Endodermal cell (in vitro differentiated cells): ENCODE measurements around the gene MYO7B. TPM values are rescaled to one million over a fixed set of nuclear protein-coding genes. Genes with fewer than 3 reads are reported as not detected.

ENCODE experiments used
- DNase-seq: peaks from one replicate; pipeline ENCODE4 v3.0.0-alpha.2; 2017
- H3K27ac ChIP-seq: 2 replicates; pipeline ENCODE4 v1.5.1; 2013; ENCODE audit warnings: mild to moderate bottlenecking, low read depth, low read length, moderate library complexity
- H3K27me3 ChIP-seq: 2 replicates; pipeline ENCODE4 v1.6.1; 2013; ENCODE audit warnings: mild to moderate bottlenecking, low read length, moderate library complexity; ENCODE audit not compliant: insufficient read depth, control insufficient read depth, poor library complexity, severe bottlenecking
- H3K36me3 ChIP-seq: 2 replicates; pipeline ENCODE4 v1.7.0; 2013; ENCODE audit warnings: mild to moderate bottlenecking, low read length, moderate library complexity; ENCODE audit not compliant: control insufficient read depth, insufficient read depth
- H3K4me1 ChIP-seq: one replicate; pipeline ENCODE4 v1.7.0; 2013; ENCODE audit warnings: low read length; ENCODE audit not compliant: control insufficient read depth, insufficient read depth
- H3K4me3 ChIP-seq: 2 replicates; pipeline ENCODE4 v1.5.1; 2013; ENCODE audit warnings: mild to moderate bottlenecking, low read length, moderate library complexity
- H3K9ac ChIP-seq: 2 replicates; pipeline ENCODE4 v1.6.1; 2013; ENCODE audit warnings: mild to moderate bottlenecking, low read length, moderate library complexity; ENCODE audit not compliant: poor library complexity, severe bottlenecking; ENCODE audit errors: extremely low read depth
- H3K9me3 ChIP-seq: 2 replicates; pipeline ENCODE4 v1.6.1; 2013; ENCODE audit warnings: mild to moderate bottlenecking, low read length, moderate library complexity; ENCODE audit not compliant: control insufficient read depth
- H3K27ac Mint-ChIP-seq: 2 replicates; pipeline ENCODE4 v1.8.0; 2020; ENCODE audit warnings: mixed read lengths
- H3K27me3 Mint-ChIP-seq: 2 replicates; pipeline ENCODE4 v1.8.0; 2021; ENCODE audit warnings: mild to moderate bottlenecking, mixed read lengths; ENCODE audit not compliant: insufficient read depth
- H3K36me3 Mint-ChIP-seq: 2 replicates; pipeline ENCODE4 v1.8.0; 2020; ENCODE audit warnings: low read depth, mixed read lengths
- H3K4me1 Mint-ChIP-seq: 2 replicates; pipeline ENCODE4 v1.8.0; 2020; ENCODE audit warnings: mixed read lengths
- H3K4me3 Mint-ChIP-seq: 2 replicates; pipeline ENCODE4 v1.8.0; 2020; ENCODE audit warnings: mild to moderate bottlenecking, moderate library complexity, mixed read lengths
- H3K9me3 Mint-ChIP-seq: 2 replicates; pipeline ENCODE4 v1.8.0; 2020; ENCODE audit warnings: mild to moderate bottlenecking, mixed read lengths
- WGBS, 2 experiments: methylation state at CpG; one replicate each; pipeline versions ENCODE4 v1.1.5 to v1.1.7; 2013; ENCODE audit warnings: missing lambda C conversion rate in 2 of 2, mixed read lengths in 1 of 2; ENCODE audit not compliant: insufficient coverage in 1 of 2, insufficient read length in 1 of 2; 5-methylcytosine and 5-hydroxymethylcytosine counted together
- total RNA-seq, 2 donors: library from RNA; stranded (reverse); fragmentation: NEBNext Ultra II Directional in 1 of 2; extraction: Animal tissue kit (Norgen Biotek cat#: 25700) in 1 of 2; gene quantifications; 2 replicates in 1 of 2; 3 replicates in 1 of 2; pipeline ENCODE4 v1.2.1, GENCODE V29; 2021
- TF ChIP-seq, protein P1 (sequence below): fragments of 200-600 bp; sonication (generic); conservative IDR thresholded peaks from 2 replicates; pipeline ENCODE4 v1.5.0; 2021; ENCODE audit warnings: antibody characterized with exemption, mild to moderate bottlenecking

Gene MYO7B
- total RNA-seq, 2 donors from 2014 or later = 0.11 TPM; not detected in 1

DNA sequence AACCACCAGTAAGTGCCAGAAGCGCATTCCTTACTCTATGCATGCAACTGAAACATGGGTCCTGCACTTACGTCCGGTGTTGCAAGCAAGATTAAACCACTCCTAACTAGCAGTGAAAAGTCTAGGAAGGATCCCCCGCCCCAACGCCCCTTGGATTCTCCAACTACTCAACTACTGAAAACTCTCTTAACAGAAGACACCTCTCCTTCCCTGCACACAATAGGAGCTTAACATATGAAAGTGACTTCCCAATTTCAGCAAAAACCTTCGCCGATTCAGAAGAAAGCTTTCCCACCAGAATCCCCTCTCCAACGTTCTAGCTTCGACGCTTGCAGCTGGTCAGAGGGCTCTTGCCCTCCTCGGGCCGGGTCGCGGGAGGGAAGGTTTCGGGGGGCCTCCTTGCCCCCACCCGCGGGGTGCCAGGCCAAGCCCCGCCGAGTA is 9.8 kb upstream of the MYO7B start:
- H3K27ac ChIP-seq = peak overlapping the region; percentile 95
- peak overlapping the region; percentile 99 for H3K9ac ChIP-seq
- TF ChIP-seq, protein P1, sequence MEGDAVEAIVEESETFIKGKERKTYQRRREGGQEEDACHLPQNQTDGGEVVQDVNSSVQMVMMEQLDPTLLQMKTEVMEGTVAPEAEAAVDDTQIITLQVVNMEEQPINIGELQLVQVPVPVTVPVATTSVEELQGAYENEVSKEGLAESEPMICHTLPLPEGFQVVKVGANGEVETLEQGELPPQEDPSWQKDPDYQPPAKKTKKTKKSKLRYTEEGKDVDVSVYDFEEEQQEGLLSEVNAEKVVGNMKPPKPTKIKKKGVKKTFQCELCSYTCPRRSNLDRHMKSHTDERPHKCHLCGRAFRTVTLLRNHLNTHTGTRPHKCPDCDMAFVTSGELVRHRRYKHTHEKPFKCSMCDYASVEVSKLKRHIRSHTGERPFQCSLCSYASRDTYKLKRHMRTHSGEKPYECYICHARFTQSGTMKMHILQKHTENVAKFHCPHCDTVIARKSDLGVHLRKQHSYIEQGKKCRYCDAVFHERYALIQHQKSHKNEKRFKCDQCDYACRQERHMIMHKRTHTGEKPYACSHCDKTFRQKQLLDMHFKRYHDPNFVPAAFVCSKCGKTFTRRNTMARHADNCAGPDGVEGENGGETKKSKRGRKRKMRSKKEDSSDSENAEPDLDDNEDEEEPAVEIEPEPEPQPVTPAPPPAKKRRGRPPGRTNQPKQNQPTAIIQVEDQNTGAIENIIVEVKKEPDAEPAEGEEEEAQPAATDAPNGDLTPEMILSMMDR = no peak
- H3K36me3 ChIP-seq = peaks cover 36% of the 10 kb centered on the region
- Mint-ChIP-seq H3K4me3 (peak overlapping the region; percentile 91), H3K27ac (peak overlapping the region; percentile 100), H3K27me3 (no peaks in the 10 kb centered on the region), H3K4me1 (peaks cover 29% of the 10 kb centered on the region), H3K36me3 (peaks cover 29% of the 10 kb centered on the region), H3K9me3 (peaks cover 9% of the 10 kb centered on the region)
- peak; percentile 71 for DNase-seq
- H3K4me3 ChIP-seq = peak overlapping the region; percentile 98
- H3K27me3 ChIP-seq = no peaks in the 10 kb centered on the region
- 1 to 4% methylated on average over 5 to 19 of the region's 19 CpGs for WGBS, 2 experiments
- H3K9me3 ChIP-seq = peaks cover 15% of the 10 kb centered on the region
- no peaks in the 10 kb centered on the region for H3K4me1 ChIP-seq

DNA sequence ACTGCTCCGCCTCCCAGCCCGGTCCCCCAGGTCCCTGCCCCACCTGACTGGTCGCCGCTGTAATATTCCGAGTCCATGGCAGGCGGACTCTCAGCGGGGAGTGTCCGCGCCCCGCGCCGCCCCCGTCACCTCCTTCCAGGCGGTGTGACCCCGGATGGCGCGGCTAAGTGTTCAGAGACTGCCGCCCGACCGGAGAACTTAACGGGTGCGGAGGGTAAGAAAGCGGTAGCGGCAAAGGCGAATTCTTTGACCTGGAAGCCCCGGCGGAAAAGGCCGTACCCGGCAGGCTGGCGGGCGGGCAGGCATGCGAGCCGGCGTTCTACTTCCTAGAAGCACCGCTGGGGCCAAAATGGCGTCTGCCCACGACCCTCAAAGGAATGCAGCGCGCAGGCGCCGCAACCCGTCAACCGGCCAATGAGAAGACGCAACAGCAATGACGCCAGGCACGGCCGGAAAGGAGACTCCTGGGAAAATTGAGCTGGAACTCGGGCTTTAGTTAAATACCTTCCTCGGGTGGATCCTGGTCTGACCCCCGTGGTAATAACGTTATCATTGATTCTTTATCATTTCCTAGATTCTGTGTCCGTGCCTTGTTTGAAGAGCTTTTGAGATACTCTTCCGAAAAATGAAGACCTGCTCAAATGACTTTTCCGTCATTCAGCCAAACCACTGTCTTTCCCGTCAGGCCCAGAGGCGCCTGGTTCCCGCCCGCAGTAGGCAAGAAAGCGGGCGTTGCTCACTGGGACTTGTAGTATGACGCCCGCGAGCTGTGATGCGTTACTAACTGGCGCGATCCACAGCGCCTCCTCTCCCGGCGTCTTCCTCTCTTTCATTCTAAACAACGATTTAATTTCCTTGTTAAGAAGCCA is 9.1 kb upstream of the MYO7B start, which contains the start of gene IWS1:
IWS1 (minus strand) TSS at position 358 of the 869 bp plus-strand sequence; CDS start at position 77, 281 bp downstream.
- H3K9ac ChIP-seq = peak within 1 kb of the TSS; percentile 99
- H3K4me3 Mint-ChIP-seq = peak within 1 kb of the TSS; percentile 91
- H3K4me1 Mint-ChIP-seq = peaks cover 29% of the 10 kb centered on the region
- H3K4me1 ChIP-seq = no peaks in the 10 kb centered on the region
- H3K27ac Mint-ChIP-seq = peak within 1 kb of the TSS; percentile 100
- DNase-seq = peak; percentile 98
- TF ChIP-seq, protein P1 = peak; percentile 50
- H3K27me3 ChIP-seq = no peaks in the 10 kb centered on the region
- peaks cover 12% of the 10 kb centered on the region for H3K9me3 Mint-ChIP-seq
- H3K4me3 ChIP-seq = peak within 1 kb of the TSS; percentile 98
- H3K36me3 Mint-ChIP-seq = peaks cover 25% of the 10 kb centered on the region
- peak within 1 kb of the TSS; percentile 95 for H3K27ac ChIP-seq
- no peaks in the 10 kb centered on the region for H3K27me3 Mint-ChIP-seq
- peaks cover 29% of the 10 kb centered on the region for H3K36me3 ChIP-seq
- peaks cover 15% of the 10 kb centered on the region for H3K9me3 ChIP-seq
- WGBS, 2 experiments = 0 to 1% methylated on average over 25 to 70 of the region's 70 CpGs

DNA sequence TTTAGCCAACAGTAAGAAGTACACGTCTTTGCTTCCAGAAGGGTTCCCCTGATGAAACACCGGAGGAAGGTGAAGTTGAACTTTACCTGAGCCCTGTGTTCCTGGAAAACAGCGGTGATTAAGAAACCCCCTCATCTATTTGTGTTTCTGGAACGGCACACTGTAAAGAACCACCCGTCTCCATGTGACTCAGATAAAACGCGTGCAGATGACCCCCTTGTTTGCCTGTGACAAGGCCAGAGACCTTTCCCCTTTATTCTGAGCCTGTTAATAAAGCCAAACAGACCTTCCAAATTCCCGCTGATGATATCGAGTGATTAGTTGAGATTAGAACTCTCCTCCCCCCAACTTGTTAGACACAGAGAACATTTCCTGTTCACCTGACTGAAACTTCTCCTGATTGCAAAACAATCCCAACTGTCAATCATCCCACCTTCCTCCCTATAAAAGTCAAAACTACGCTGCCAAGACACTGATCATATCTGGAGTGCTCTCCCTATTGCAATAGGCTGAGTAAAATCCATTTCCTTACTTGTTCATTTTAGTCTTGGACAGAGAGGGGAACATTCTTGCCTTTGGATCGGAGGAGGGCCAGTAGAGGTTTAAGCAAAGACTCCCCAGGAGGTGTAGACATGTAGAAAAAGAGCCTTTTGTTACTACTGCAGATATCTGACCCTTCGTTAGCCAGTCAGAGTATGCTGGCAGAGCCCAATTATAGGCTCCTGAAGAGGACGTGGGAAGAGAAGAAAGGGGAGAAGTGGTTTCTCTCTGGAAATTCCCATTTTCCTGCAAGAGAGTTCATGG is 8.3 kb upstream of the MYO7B start:
- H3K36me3 Mint-ChIP-seq = peaks cover 18% of the 10 kb centered on the region
- peaks cover 26% of the 10 kb centered on the region for H3K4me1 Mint-ChIP-seq
- H3K27me3 Mint-ChIP-seq = no peaks in the 10 kb centered on the region
- 14 to 21% methylated on average over 6 to 13 of the region's 13 CpGs for WGBS, 2 experiments
- Histone ChIP-seq H3K9ac (peak overlapping the region; percentile 99), H3K4me3 (peak overlapping the region; percentile 98), H3K27ac (peak overlapping the region; percentile 95), H3K4me1 (no peaks in the 10 kb centered on the region), H3K9me3 (peaks cover 15% of the 10 kb centered on the region), H3K36me3 (peaks cover 21% of the 10 kb centered on the region), H3K27me3 (no peaks in the 10 kb centered on the region)
- peak overlapping the region; percentile 91 for H3K4me3 Mint-ChIP-seq
- H3K9me3 Mint-ChIP-seq = peaks cover 12% of the 10 kb centered on the region
- H3K27ac Mint-ChIP-seq = peak overlapping the region; percentile 100
- DNase-seq = peak; percentile 61
- TF ChIP-seq, protein P1 = no peak
